Mesenchymal stem cell (in vitro differentiated cells and primary cell): ENCODE measurements around the gene RANBP9.

ENCODE experiments used
- DNase-seq: peaks from one replicate; pipeline ENCODE4 v3.0.0-alpha.2; 2013
- H2AFZ ChIP-seq: one replicate; pipeline ENCODE4 v1.6.1; 2013; ENCODE audit warnings: low read depth, mild to moderate bottlenecking, control low read depth, inconsistent platforms, low read length, moderate library complexity
- H2AK5ac ChIP-seq: 2 replicates; pipeline ENCODE4 v1.6.1; 2013; ENCODE audit warnings: low read length, moderate library complexity, mild to moderate bottlenecking, inconsistent platforms; ENCODE audit not compliant: severe bottlenecking
- H2BK120ac ChIP-seq: one replicate; pipeline ENCODE4 v1.6.1; 2013; ENCODE audit warnings: low read depth, mild to moderate bottlenecking, inconsistent platforms, low read length, moderate library complexity
- H2BK12ac ChIP-seq, 2 experiments: one replicate each; pipeline ENCODE4 v1.6.1; 2013; ENCODE audit warnings: inconsistent platforms in 2 of 2, low read length in 2 of 2, mild to moderate bottlenecking in 2 of 2, moderate library complexity in 2 of 2, control low read depth in 1 of 2
- H2BK15ac ChIP-seq: one replicate; pipeline ENCODE4 v1.6.1; 2013; ENCODE audit warnings: mild to moderate bottlenecking, low read depth, inconsistent platforms; ENCODE audit not compliant: poor library complexity, severe bottlenecking
- H2BK5ac ChIP-seq: 2 replicates; pipeline ENCODE4 v1.6.1; 2013; ENCODE audit warnings: low read depth, mild to moderate bottlenecking, low read length, control low read depth, inconsistent platforms; ENCODE audit not compliant: poor library complexity, severe bottlenecking
- H3K14ac ChIP-seq, 2 experiments: one replicate each; pipeline ENCODE4 v1.6.1; 2013; ENCODE audit warnings: inconsistent platforms in 2 of 2, low read length in 2 of 2, control low read depth in 1 of 2, mild to moderate bottlenecking in 1 of 2, moderate library complexity in 1 of 2
- H3K18ac ChIP-seq, 2 experiments: one replicate each; pipeline ENCODE4 v1.6.1; 2013; ENCODE audit warnings: inconsistent platforms in 2 of 2, low read length in 2 of 2, control low read depth in 1 of 2, low read depth in 1 of 2, mild to moderate bottlenecking in 1 of 2
- H3K23ac ChIP-seq, 2 experiments: one replicate each; pipeline ENCODE4 v1.6.1; 2013; ENCODE audit warnings: inconsistent platforms in 2 of 2, low read length in 2 of 2, mild to moderate bottlenecking in 2 of 2, moderate library complexity in 2 of 2, control low read depth in 1 of 2
- H3K27ac ChIP-seq: 2 replicates; pipeline ENCODE4 v1.5.1; 2013; ENCODE audit warnings: mild to moderate bottlenecking, moderate library complexity, low read length, control low read depth, inconsistent platforms; ENCODE audit not compliant: poor library complexity, severe bottlenecking
- H3K27me3 ChIP-seq, 2 experiments: 2 replicates each; pipeline versions ENCODE4 v1.6.1 to v1.7.0; 2013; ENCODE audit warnings: low read length in 2 of 2, mild to moderate bottlenecking in 2 of 2, moderate library complexity in 2 of 2, control low read depth in 1 of 2, inconsistent platforms in 1 of 2; ENCODE audit not compliant: control insufficient read depth in 1 of 2, insufficient read depth in 1 of 2
- H3K36me3 ChIP-seq, 2 experiments: 2 replicates each; pipeline versions ENCODE4 v1.6.1 to v1.7.0; 2013; ENCODE audit warnings: low read length in 2 of 2, control low read depth in 1 of 2, inconsistent platforms in 1 of 2, low read depth in 1 of 2, mild to moderate bottlenecking in 1 of 2; ENCODE audit not compliant: insufficient read depth in 2 of 2, control insufficient read depth in 1 of 2
- H3K4ac ChIP-seq, 2 experiments: one replicate each; pipeline ENCODE4 v1.6.1; 2013; ENCODE audit warnings: inconsistent platforms in 2 of 2, low read length in 2 of 2, mild to moderate bottlenecking in 2 of 2, moderate library complexity in 2 of 2, control low read depth in 1 of 2, low read depth in 1 of 2
- H3K4me1 ChIP-seq: 2 replicates; pipeline ENCODE4 v1.6.1; 2013; ENCODE audit warnings: low read depth, low read length, control low read depth; ENCODE audit not compliant: control insufficient read depth, insufficient read depth
- H3K4me2 ChIP-seq: 2 replicates; pipeline ENCODE4 v1.6.1; 2013; ENCODE audit warnings: low read length, mild to moderate bottlenecking, inconsistent platforms; ENCODE audit not compliant: poor library complexity, severe bottlenecking
- H3K4me3 ChIP-seq, 2 experiments: 2 replicates each; pipeline versions ENCODE4 v1.5.1 to v1.7.0; 2013; ENCODE audit warnings: low read length in 2 of 2, mild to moderate bottlenecking in 2 of 2, control low read depth in 1 of 2, low read depth in 1 of 2; ENCODE audit not compliant: insufficient read depth in 1 of 2
- H3K79me1 ChIP-seq: replicated peaks from 2 replicates; pipeline ENCODE4 v1.6.1; 2013; ENCODE audit warnings: mild to moderate bottlenecking, control low read depth, low read length, inconsistent platforms; ENCODE audit not compliant: poor library complexity, severe bottlenecking
- H3K9ac ChIP-seq: 2 replicates; pipeline ENCODE4 v1.7.0; 2013; ENCODE audit warnings: mild to moderate bottlenecking, low read length, moderate library complexity
- H3K9me3 ChIP-seq: 2 replicates; pipeline ENCODE4 v1.7.0; 2013; ENCODE audit warnings: mild to moderate bottlenecking, low read length; ENCODE audit not compliant: control insufficient read depth
- H4K8ac ChIP-seq: one replicate; pipeline ENCODE4 v1.6.1; 2013; ENCODE audit warnings: inconsistent platforms, mild to moderate bottlenecking, low read length, moderate library complexity
- H4K91ac ChIP-seq: one replicate; pipeline ENCODE4 v1.6.1; 2013; ENCODE audit warnings: mild to moderate bottlenecking, low read length, inconsistent platforms
- WGBS: methylation state at CpG from one replicate; pipeline ENCODE4 v1.1.7; 2013; ENCODE audit warnings: mixed read lengths; 5-methylcytosine and 5-hydroxymethylcytosine counted together

RANBP9 gene

GRCh38 chr6:13591205-13591921 is 120.3 kb downstream of the RANBP9 start:
- DNase-seq = no peak
- Histone ChIP-seq H2BK15ac (no peak overlapping the region), H3K36me3 (peaks cover 38 to 67% of the 10 kb centered on the region in 2 experiments), H3K23ac (no peak overlapping the region), H3K14ac (no peak overlapping the region), H3K18ac (no peak overlapping the region), H3K79me1 (peaks cover 7% of the 10 kb centered on the region), H3K4me1 (no peaks in the 10 kb centered on the region), H3K27ac (no peak overlapping the region), H3K27me3 (no peaks in the 10 kb centered on the region), H2BK5ac (no peak overlapping the region), H3K4me2 (no peak overlapping the region), H2BK120ac (no peak overlapping the region), H3K9me3 (no peaks in the 10 kb centered on the region), H4K8ac (no peak overlapping the region), H2AK5ac (no peak overlapping the region), H3K4ac (no peak overlapping the region), H3K9ac (no peak overlapping the region), H2BK12ac (no peak overlapping the region), H3K4me3 (no peak overlapping the region), H2AFZ (no peak overlapping the region), H4K91ac (no peak overlapping the region)
- 95% methylated on average over 20 of the region's 21 CpGs for WGBS

- peaks cover 37 to 63% of the 10 kb centered on the region in 2 experiments for H3K36me3 ChIP-seq
- no peak overlapping the region for H3K18ac ChIP-seq
- no peak overlapping the region for H2BK12ac ChIP-seq
- no peaks in the 10 kb centered on the region for H3K4me1 ChIP-seq
- no peaks in the 10 kb centered on the region for H3K27me3 ChIP-seq
- no peak overlapping the region for H4K8ac ChIP-seq
- H3K4ac ChIP-seq = no peak overlapping the region
- no peak overlapping the region for H2AK5ac ChIP-seq
- H2BK15ac ChIP-seq = no peak overlapping the region
- H3K9me3 ChIP-seq = no peaks in the 10 kb centered on the region
- H4K91ac ChIP-seq = no peak overlapping the region
- WGBS = 84% methylated on average over 1 of the region's 1 CpG
- H3K27ac ChIP-seq = no peak overlapping the region
- no peak overlapping the region for H2BK5ac ChIP-seq
- H3K4me2 ChIP-seq = no peak overlapping the region
- DNase-seq = no peak
- H3K9ac ChIP-seq = no peak overlapping the region
- H3K23ac ChIP-seq = no peak overlapping the region
- peaks cover 7% of the 10 kb centered on the region for H3K79me1 ChIP-seq
- no peak overlapping the region for H2BK120ac ChIP-seq
- H3K14ac ChIP-seq = no peak overlapping the region
- no peak overlapping the region for H2AFZ ChIP-seq
- H3K4me3 ChIP-seq = no peak overlapping the region
Measured at GRCh38 chr6:13590574-13591153, 121.0 kb downstream of the RANBP9 start.

GRCh38 chr6:13589801-13590200 is 121.8 kb downstream of the RANBP9 start:
- WGBS = 96% methylated on average over 8 of the region's 9 CpGs
- no peak overlapping the region for H3K27ac ChIP-seq
- H2BK120ac ChIP-seq = no peak overlapping the region
- no peak overlapping the region for H2AFZ ChIP-seq
- no peaks in the 10 kb centered on the region for H3K27me3 ChIP-seq
- no peak overlapping the region for H3K23ac ChIP-seq
- H3K36me3 ChIP-seq = peaks cover 37 to 56% of the 10 kb centered on the region in 2 experiments
- H3K14ac ChIP-seq = no peak overlapping the region
- H2AK5ac ChIP-seq = no peak overlapping the region
- no peak overlapping the region for H2BK12ac ChIP-seq
- no peak overlapping the region for H4K8ac ChIP-seq
- no peaks in the 10 kb centered on the region for H3K9me3 ChIP-seq
- H2BK15ac ChIP-seq = no peak overlapping the region
- H3K18ac ChIP-seq = no peak overlapping the region
- no peak overlapping the region for H4K91ac ChIP-seq
- no peak overlapping the region for H3K9ac ChIP-seq
- no peak overlapping the region for H2BK5ac ChIP-seq
- no peak for DNase-seq
- no peak overlapping the region for H3K4ac ChIP-seq
- H3K4me1 ChIP-seq = no peaks in the 10 kb centered on the region
- no peak overlapping the region for H3K4me3 ChIP-seq
- H3K79me1 ChIP-seq = peaks cover 7% of the 10 kb centered on the region
- H3K4me2 ChIP-seq = no peak overlapping the region

- Histone ChIP-seq H2BK15ac (no peak overlapping the region), H2AFZ (no peak overlapping the region), H4K91ac (no peak overlapping the region), H2AK5ac (no peak overlapping the region), H3K23ac (no peak overlapping the region), H3K14ac (no peak overlapping the region), H2BK120ac (no peak overlapping the region), H4K8ac (no peak overlapping the region), H3K18ac (no peak overlapping the region), H2BK12ac (no peak overlapping the region), H3K27ac (no peak overlapping the region), H3K9ac (no peak overlapping the region), H3K4ac (no peak overlapping the region), H3K36me3 (peaks cover 25 to 45% of the 10 kb centered on the region in 2 experiments), H2BK5ac (no peak overlapping the region), H3K4me2 (no peak overlapping the region), H3K4me1 (no peaks in the 10 kb centered on the region), H3K79me1 (peaks cover 7% of the 10 kb centered on the region), H3K4me3 (no peak overlapping the region), H3K9me3 (no peaks in the 10 kb centered on the region), H3K27me3 (no peaks in the 10 kb centered on the region)
- WGBS = 96% methylated on average over 7 of the region's 7 CpGs
- DNase-seq = no peak
Measured at GRCh38 chr6:13586603-13587542, 124.8 kb downstream of the RANBP9 start.
